Activated naive CD8-positive, alpha-beta T cell treated with anti-CD3 and anti-CD28 coated beads, Interleukin-2, amount 10 ng/mL, durations not matched to agents 7 days and 5 days (primary cell): ENCODE data around the gene RPS4Y2. TPM values are rescaled to one million over a fixed set of nuclear protein-coding genes. Genes with fewer than 3 reads are reported as not detected.
A peak's percentile ranks its signal among the peaks of the same experiment; 100 is the strongest.

Experiments
- ATAC-seq: fragments of 150-1000 bp; cut with Tn5 transposase; one replicate; pipeline ENCODE4 v1.10.0; 2021; ENCODE audit warnings: low read depth, moderate library complexity
- POLR2A ChIA-PET: fragments of 350-600 bp; sonication (Branson Sonifier 250); formaldehyde crosslinking; loops from one replicate; lab custom pipeline; 2021; ENCODE audit warnings: antibody characterized with exemption; lab: Charles Lee
- DNase-seq: peaks from one replicate; pipeline ENCODE4 v3.0.0; 2021
- H3K27ac Mint-ChIP-seq: one replicate; pipeline ENCODE4 v1.8.0; 2022; ENCODE audit warnings: mild to moderate bottlenecking, mixed read lengths
- H3K27me3 Mint-ChIP-seq: one replicate; pipeline ENCODE4 v1.8.0; 2022; ENCODE audit warnings: mild to moderate bottlenecking, moderate library complexity, mixed read lengths
- H3K36me3 Mint-ChIP-seq: one replicate; pipeline ENCODE4 v1.8.0; 2021; ENCODE audit warnings: mild to moderate bottlenecking, mixed read lengths
- H3K4me1 Mint-ChIP-seq: one replicate; pipeline ENCODE4 v1.8.0; 2021; ENCODE audit warnings: mixed read lengths
- H3K4me3 Mint-ChIP-seq: one replicate; pipeline ENCODE4 v1.8.0; 2022; ENCODE audit warnings: mild to moderate bottlenecking, moderate library complexity, mixed read lengths
- H3K9me3 Mint-ChIP-seq: one replicate; pipeline ENCODE4 v1.8.0; 2021; ENCODE audit warnings: mixed read lengths
- total RNA-seq, 2 experiments: library from RNA; stranded (reverse); gene quantifications; one replicate each; pipeline ENCODE4 v1.2.3, GENCODE V29; 2021

RPS4Y2 gene
- total RNA-seq, 2 experiments from 2014 or later = 0.40 TPM; not detected in 1

- Mint-ChIP-seq H3K36me3 (peaks cover 12% of the 10 kb centered on the region), H3K27ac (no peak overlapping the region), H3K9me3 (no peaks in the 10 kb centered on the region), H3K27me3 (no peaks in the 10 kb centered on the region), H3K4me1 (peaks cover 32% of the 10 kb centered on the region), H3K4me3 (no peak overlapping the region)
- POLR2A ChIA-PET = no interaction called here
- DNase-seq = no peak
- no peak for ATAC-seq
Measured at GRCh38 chrY:20781408-20781807, 25.5 kb downstream of the RPS4Y2 start.

DNA sequence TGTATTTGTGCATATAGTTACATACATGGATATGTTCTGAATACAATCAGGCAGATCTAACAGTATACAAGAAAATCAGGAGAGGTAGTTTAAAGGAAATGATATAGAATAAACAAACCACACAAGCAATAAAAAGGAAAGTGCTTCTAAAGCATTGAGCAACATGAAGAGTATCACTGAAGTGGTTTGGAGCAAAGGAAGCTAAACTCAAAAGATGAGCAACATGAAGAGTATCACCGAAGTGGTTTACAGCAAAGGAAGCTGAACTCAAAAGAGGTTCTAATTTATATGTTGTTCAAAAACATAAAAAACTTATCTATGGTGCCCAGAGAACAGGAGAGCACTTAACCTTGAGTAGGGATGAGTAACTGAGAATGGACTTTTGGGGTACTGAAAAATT, 29.1 kb downstream of the RPS4Y2 start:
- ATAC-seq = peak; percentile 50
- peak overlapping the region; percentile 52 for H3K4me3 Mint-ChIP-seq
- POLR2A ChIA-PET = no interaction called here
- DNase-seq = no peak
- H3K9me3 Mint-ChIP-seq = peaks cover 1% of the 10 kb centered on the region
- H3K36me3 Mint-ChIP-seq = peaks cover 14% of the 10 kb centered on the region
- peak overlapping the region; percentile 65 for H3K27ac Mint-ChIP-seq
- H3K27me3 Mint-ChIP-seq = no peaks in the 10 kb centered on the region
- H3K4me1 Mint-ChIP-seq = peaks cover 35% of the 10 kb centered on the region

DNA sequence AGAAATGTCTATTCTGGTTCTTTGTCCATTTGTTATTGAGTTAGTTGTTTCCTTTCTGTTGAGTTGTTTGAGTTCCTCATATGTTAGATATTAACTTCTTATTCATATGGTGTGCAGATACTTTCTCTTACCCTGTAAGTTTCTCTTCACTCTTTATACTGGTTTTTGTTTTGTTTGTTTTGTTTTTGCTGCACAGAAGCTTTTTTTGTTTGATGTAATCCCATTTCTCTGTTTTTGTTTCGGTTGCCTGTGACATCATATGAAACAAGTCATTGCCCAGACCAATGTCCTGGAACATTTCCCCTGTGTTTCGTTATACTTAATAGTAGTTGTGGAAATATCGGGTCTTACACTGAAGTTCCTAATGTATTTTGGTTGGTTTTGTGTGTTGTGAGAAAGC, 31.2 kb downstream of the RPS4Y2 start:
- peaks cover 27% of the 10 kb centered on the region for H3K4me1 Mint-ChIP-seq
- H3K27ac Mint-ChIP-seq = no peak overlapping the region
- POLR2A ChIA-PET = no interaction called here

GRCh38 chrY:20798351-20799049, 42.6 kb downstream of the RPS4Y2 start:
- peak; percentile 66 for ATAC-seq
- Mint-ChIP-seq H3K27me3 (no peaks in the 10 kb centered on the region), H3K27ac (peak overlapping the region; percentile 86), H3K9me3 (peaks cover 9% of the 10 kb centered on the region), H3K36me3 (peaks cover 9% of the 10 kb centered on the region), H3K4me3 (peak overlapping the region; percentile 77), H3K4me1 (peaks cover 13% of the 10 kb centered on the region)
- POLR2A ChIA-PET = no interaction called here
- DNase-seq = no peak

More for the DNA sequence above, 31.2 kb downstream of the RPS4Y2 start:
- H3K9me3 Mint-ChIP-seq = peaks cover 1% of the 10 kb centered on the region
- no peak for DNase-seq
- H3K4me3 Mint-ChIP-seq = no peak overlapping the region
- H3K27me3 Mint-ChIP-seq = no peaks in the 10 kb centered on the region
- peaks cover 12% of the 10 kb centered on the region for H3K36me3 Mint-ChIP-seq
- ATAC-seq = no peak

GRCh38 chrY:20802659-20803058, 46.8 kb downstream of the RPS4Y2 start:
- H3K27me3 Mint-ChIP-seq = no peaks in the 10 kb centered on the region
- no peak for ATAC-seq
- peaks cover 5% of the 10 kb centered on the region for H3K9me3 Mint-ChIP-seq
- no peak overlapping the region for H3K4me3 Mint-ChIP-seq
- DNase-seq = no peak
- no peak overlapping the region for H3K27ac Mint-ChIP-seq
- H3K36me3 Mint-ChIP-seq = peaks cover 2% of the 10 kb centered on the region
- peaks cover 18% of the 10 kb centered on the region for H3K4me1 Mint-ChIP-seq
- POLR2A ChIA-PET = no interaction called here

DNA sequence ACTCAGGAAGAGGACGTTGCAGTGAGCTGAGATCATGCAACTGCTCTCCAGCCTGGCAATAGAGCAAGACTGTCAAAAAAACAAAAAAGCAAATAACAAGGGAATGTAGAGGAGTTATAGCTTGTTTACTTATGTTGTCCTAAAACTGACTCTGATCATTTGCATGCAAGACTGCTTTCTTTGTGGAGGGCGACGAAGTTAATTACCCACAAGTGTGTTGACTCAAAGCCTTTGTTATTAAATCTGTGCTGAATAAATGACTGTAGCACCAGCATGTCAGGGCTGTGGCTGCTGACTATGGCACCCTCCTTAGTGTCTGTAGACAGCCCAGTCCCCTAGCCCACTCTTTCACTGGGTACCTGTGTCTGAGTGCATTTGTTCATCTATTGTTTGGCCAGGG, 50.3 kb downstream of the RPS4Y2 start:
- peaks cover 2% of the 10 kb centered on the region for H3K36me3 Mint-ChIP-seq
- peaks cover 11% of the 10 kb centered on the region for H3K4me1 Mint-ChIP-seq

DNA sequence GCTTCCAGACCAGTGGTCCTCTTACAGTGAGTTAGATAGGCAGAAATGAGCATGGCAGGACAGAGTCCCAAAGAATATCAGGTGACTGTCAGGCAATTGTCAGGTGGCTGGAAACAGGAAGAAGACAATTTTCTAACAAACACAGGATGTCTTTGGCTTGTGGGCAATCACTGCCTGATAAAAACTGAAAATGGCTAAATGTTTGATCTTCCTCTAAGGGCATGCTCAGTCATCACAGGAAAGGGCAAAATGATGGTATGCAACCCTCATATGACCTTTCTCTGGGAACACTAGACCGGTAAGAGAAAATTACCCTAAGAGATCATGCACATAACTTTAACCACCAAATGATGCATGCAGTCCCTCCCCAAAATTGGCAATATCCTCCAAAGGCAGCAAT, 57.6 kb downstream of the RPS4Y2 start:
- POLR2A ChIA-PET = no interaction called here
- H3K27me3 Mint-ChIP-seq = no peaks in the 10 kb centered on the region

More for the DNA sequence above, 50.3 kb downstream of the RPS4Y2 start:
- H3K9me3 Mint-ChIP-seq = peaks cover 2% of the 10 kb centered on the region
- no peak for ATAC-seq
- H3K4me3 Mint-ChIP-seq = no peak overlapping the region
- POLR2A ChIA-PET = no interaction called here
- no peak overlapping the region for H3K27ac Mint-ChIP-seq
- DNase-seq = no peak
- no peaks in the 10 kb centered on the region for H3K27me3 Mint-ChIP-seq

GRCh38 chrY:20814794-20815193, 58.9 kb downstream of the RPS4Y2 start:
- no peak for ATAC-seq
- no peak for DNase-seq

More for the DNA sequence above, 57.6 kb downstream of the RPS4Y2 start:
- H3K4me1 Mint-ChIP-seq = peaks cover 15% of the 10 kb centered on the region
- DNase-seq (no peak), ATAC-seq (peak; percentile 95)
- peak overlapping the region; percentile 91 for H3K27ac Mint-ChIP-seq
- no peaks in the 10 kb centered on the region for H3K9me3 Mint-ChIP-seq
- H3K4me3 Mint-ChIP-seq = peak overlapping the region; percentile 61
- peaks cover 6% of the 10 kb centered on the region for H3K36me3 Mint-ChIP-seq

DNA sequence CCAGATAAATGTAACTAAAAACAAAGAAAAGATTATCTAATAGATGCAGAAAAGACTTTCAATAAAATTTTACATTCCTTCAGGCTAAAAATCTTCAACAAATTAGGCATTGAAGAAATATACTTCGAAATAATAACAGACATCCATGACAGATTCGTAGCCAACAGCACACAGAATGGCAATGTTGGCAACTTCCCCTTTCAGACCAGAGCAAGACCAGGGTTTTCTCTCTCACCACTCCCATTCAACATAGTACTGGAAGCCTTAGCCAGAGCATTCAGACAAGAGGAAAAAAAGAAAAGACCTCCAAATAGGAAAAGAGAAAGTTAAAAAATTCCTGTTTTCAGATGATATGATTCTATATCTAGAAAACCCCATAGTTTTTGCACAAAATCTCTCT, 61.2 kb downstream of the RPS4Y2 start:
- Mint-ChIP-seq H3K9me3 (peaks cover 2% of the 10 kb centered on the region), H3K4me1 (peaks cover 15% of the 10 kb centered on the region), H3K27ac (no peak overlapping the region), H3K4me3 (no peak overlapping the region), H3K36me3 (peaks cover 6% of the 10 kb centered on the region), H3K27me3 (no peaks in the 10 kb centered on the region)
- no peak for ATAC-seq
- POLR2A ChIA-PET = no interaction called here
- DNase-seq = no peak

More at GRCh38 chrY:20814794-20815193, 58.9 kb downstream of the RPS4Y2 start:
- Mint-ChIP-seq H3K9me3 (no peaks in the 10 kb centered on the region), H3K4me3 (no peak overlapping the region), H3K27me3 (no peaks in the 10 kb centered on the region), H3K4me1 (peaks cover 15% of the 10 kb centered on the region), H3K36me3 (peaks cover 6% of the 10 kb centered on the region), H3K27ac (no peak overlapping the region)
- POLR2A ChIA-PET = no interaction called here

Other genes starting within 250 kb of the RPS4Y2 start
- gene EIF1AY, start 180.3 kb upstream of the RPS4Y2 start, total RNA-seq = 10 to 100 TPM; 52.1 to 56.8 TPM